GM18907 (cell line): ENCODE data around the gene FBXO33.

Source experiments
- ATAC-seq: cut with Tn5 transposase; IDR thresholded peaks from one replicate; pipeline ENCODE4 v1.9.1; 2021; ENCODE audit warnings: mild to moderate bottlenecking, moderate library complexity; ENCODE audit not compliant: unreplicated experiment

Gene FBXO33

DNA sequence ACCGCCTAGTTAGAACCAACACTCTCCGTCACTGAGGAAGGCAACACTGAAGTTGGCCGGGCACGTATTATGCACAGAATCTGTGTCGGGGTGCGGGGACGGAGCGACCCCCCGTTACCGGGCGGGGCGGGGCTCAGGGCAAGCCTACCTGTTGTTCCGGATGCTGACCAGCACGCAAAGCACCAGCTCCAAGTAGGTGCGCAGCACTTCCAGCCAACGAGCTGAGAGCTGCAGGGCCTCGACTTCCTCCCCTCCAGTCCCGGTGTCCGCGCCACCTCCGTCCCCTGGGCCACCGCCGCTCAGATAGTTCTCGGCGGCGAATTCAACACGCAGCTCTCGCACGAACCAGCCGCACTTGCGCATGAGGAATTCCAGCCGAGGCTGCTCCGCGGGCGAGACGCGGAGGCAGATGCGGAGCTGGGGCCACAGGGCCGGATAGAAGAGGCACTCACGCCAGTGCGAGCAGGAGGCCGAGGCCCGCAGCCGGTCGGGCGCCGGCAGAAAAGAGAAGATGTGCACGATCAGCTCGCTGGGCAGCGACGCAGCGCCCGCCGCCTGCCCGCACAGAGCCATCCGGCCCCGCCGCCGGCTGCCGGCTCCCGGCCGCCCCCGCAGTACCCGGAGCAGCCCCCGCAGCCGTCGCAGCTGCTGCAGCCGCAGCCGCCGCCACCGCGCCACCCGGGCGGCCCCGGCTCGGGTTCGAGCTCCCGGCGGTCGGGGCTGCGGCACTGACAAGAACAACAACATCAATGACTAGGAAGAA is 636 bp downstream of the FBXO33 start:
- ATAC-seq, result peak; percentile 24

DNA sequence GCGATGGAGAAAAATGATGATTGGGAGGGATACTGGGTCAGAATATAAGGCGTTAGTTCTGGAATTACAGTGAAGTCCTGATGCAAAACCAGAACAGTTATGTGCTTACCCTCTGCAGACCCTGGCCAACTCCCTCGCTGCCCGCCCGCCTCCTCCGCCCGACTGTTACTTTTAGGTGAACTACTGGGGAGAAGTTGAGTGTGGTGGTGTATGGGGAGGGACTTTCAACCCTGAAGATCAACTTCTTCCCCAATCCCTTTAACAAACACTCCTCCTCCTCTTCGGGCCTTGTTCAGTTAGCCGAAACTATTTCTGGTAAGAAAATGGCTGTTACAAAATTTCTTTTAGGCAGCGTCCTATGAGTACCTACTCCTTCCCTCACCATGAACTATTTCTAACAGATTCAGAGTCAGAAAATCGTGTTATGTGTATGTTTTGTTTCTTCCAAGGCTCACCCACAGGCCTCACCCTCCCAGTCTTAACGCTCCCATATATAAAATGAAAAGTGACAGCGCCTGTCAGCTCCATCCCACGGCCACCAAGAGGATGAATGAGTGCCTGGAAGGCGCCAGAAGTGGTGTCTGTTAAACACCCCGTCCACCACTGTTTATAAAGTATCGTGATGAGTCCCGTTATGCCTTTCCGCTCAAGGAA is 1.3 kb downstream of the FBXO33 start:
- ATAC-seq, result peak; percentile 1

DNA sequence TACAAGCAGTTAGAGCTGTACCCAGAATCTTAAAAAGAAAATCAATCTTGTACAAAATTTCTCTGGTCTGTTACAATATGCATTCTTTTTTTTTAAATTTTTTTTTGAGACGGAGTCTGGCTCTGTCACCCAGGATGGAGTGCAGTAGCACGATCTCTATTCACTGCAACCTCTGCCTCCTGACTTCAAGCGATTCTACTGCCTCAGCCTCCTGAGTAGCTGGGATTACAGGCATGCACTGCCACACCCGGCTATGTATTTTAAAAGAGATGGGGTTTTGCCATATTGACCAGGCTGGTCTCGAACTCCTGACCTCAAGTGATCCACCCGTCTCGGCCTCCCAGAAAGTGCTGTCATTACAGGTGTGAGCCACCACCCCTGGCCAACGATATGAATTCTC is 4.1 kb downstream of the FBXO33 start:
- no peak for ATAC-seq

DNA sequence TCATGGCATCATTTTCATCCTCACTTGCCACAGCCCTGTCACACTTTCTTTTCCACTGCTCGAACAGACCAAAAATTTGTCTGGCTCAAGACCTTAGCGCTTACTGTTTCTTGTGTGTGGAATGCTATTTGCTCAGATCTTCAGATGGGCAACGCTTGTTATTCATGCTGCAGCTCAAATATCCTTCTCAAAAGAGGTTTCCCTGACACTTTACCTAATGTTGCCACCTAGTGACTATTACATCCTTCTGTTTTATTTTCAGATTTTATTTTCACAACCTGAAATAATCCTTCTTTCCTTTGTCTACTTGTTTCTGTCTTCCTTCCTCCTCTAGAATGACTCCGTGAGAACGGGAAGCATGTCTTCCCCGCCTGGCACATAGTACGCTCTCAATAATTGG is 5.6 kb downstream of the FBXO33 start:
- ATAC-seq, result no peak

DNA sequence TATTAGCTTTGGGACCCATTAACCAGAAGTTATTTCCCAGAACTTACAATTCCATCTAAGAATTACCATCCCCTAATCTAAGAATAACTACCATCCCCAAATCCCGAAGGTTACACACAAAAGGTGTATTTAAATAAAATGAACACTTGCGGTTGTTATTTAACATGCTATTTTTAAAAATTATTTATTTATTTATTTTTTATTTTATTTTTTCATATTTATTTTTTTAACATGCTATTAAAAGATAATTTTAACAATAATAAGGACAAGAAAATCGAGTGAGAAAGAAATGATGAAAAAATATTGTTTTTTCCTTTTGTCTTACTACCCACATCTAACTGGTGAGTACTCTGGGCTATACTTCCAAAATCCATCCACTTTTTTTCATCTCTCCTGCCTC is 6.3 kb downstream of the FBXO33 start:
- no peak for ATAC-seq

DNA sequence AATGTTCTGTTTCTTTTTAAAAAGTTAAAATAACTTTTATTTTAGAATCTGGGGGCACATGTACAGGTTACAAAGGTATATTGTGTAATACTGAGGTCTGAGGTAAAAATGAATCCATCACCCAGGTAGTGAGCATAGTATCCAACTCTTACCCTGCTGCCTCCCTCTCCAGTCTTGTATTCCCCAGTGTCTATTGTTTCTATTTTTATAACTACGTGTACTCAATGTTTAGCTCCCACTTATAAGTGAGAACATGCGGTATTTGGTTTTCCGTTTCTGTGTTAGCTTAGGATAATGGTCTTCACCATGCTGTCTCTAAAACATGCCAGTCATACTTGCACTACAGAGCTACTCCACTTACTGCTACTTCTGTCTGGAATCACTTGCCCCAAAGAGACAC is 8.4 kb downstream of the FBXO33 start:
- no peak for ATAC-seq

DNA sequence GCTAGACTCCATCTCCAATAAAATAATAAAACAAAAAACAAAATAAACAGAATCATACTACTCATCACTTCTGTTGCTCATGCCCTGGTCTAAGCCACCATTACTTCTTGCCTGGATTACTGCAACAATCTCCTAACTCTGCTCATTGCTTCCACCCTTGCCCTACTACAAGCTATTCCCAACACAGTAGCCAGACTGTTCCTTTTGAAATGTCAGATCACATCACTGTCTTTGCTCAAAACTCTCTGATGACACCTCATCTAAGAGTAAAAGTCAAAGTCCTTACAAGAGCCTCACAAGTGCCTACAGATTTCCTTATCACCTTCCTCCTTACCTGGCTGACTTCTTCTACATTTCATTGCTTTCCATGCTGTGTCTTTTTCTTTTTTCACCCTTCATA is 10.0 kb downstream of the FBXO33 start:
- ATAC-seq, result no peak

DNA sequence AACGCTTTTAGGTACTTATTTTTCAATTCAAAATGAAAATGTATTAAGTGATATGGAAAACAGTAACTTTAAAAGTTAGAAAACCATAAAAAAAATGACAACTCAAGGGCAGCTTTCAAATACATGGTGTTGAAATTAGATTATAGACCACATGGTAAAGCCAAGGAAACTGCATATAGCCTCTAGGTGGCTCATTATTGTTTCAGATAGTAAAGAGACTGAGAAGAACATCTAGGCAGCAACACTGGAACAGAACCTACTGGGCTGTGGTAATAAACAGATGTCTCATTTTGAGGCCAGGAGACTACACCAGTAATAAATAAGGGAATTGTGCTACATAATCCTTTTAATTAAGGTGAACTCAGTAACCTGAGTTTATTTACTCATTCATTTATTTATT is 13.0 kb downstream of the FBXO33 start:
- no peak for ATAC-seq

DNA sequence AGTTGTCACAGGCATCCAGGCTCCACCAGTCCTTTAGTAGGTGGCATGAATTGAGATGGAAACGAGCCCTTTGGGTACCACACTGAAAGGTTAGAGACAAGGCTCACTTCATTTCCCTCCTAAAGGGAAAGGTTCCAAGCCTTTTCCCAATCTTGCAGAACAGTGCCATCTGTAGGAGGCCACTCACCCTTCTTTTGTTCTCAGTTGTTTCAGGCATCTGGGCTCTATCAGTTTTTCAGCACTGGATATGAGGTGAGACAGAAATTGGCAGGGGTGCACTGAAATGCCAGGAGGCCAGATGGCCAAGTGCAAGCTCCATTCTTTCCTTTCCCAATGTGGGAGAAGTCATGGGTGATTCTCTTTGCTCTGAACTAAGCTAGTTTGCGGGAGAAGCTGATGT is 15.2 kb downstream of the FBXO33 start:
- no peak for ATAC-seq

DNA sequence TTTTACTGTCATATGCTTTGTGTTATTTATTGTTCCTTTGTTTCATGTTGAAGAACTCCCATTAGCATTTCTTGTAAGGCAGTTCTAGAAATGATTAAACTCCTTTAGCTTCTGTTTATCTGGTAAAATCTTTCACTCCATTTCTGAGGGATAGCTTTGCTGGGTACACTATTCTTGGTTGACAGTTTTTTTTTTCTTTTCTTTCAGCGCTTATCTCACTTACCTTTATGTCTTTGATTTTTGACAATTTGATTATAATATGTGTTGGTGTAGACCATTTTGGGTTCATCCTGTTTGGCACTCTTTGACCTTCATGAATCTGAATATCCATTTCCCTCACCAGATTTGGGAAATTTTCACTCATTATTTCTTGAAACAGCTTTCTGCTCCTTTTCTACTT is 16.2 kb downstream of the FBXO33 start:
- no peak for ATAC-seq

DNA sequence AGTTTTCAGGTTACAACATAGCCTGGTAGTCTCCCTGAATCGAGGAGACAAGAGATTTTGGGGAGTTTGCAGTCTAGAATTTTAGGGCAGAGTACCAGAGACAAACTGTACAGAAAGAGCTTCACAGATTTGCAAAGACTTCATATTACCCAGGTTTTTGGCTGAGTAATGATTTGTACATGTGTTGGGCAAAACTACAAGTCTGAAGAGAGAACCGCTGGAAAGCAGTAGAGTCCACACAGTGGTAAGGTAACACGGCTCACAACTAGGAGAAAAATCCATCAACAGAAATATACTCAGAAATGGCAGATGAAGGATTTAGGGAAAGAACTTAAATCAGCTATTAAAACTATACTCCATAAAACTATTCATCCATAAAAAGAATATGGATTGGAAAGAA is 25.7 kb downstream of the FBXO33 start:
- no peak for ATAC-seq

DNA sequence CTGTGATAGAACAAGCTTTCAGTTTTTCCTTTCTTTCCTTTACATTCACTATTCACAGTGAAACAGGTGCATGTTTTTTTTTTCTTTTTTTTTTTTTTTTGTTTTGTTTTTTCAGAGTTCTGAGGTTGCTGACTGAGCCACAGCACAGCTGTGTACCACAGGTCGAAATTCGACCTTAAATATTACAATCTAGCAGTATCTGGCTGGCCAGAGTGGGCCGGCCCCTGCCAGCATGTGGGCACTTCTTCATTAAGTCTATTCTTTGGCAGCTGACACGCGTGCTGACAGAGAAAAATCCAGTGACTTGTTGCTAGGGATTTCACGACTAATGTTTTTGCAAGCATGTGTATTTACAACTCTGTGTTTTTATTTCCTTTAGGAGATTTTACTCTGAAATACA is 33.9 kb downstream of the FBXO33 start:
- ATAC-seq, result no peak

DNA sequence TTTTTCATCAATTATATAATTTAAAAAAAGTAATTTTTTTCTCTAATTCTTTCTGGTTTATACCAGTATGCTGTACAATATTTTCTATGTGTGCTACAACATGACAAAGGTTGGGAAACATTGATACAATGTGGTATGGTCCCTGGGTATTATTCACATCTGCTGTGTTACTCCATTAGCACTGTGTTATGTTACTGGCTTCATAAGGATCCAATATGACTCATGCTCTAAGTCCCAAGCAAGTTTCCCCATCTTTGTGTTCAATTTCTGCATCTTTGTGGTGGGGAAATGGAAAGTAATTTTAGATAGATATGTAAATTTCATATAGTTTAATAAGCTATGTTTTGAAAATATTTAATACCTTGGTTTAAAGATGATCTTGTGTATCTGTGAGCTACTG is 35.8 kb downstream of the FBXO33 start:
- no peak for ATAC-seq

DNA sequence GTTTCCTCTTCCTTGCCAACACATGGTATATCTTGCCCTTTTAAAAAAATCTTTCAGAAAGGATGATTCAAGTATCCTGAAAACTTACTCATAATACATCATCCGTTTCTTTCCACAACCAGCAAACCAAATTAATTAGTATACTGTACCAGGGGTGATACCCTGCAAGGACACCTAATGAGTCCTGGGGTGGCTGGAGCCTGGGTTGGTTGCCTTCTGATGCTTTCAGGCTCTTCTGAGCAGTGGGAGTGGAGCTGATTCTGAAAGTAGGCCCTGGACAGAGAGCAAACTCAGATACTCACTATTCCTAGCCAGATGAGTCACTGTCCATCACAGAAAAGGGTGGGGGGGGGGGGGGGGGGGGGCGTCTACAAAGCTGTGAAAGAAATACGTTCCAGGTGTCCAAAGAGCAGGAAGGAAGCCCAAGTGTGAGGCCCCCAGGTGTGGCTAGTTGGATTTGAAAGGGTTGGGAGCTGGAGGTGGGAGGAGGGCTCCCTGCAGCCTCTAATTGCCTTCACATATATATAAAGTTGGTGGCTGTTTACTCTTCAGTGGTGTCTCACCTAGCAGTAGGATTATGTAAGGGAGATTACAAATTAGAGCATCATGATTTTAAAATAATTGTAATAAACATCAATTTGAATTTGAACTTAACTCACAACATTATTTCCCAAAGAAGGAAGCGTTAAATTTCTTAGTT is 36.5 kb downstream of the FBXO33 start:
- no peak for ATAC-seq

DNA sequence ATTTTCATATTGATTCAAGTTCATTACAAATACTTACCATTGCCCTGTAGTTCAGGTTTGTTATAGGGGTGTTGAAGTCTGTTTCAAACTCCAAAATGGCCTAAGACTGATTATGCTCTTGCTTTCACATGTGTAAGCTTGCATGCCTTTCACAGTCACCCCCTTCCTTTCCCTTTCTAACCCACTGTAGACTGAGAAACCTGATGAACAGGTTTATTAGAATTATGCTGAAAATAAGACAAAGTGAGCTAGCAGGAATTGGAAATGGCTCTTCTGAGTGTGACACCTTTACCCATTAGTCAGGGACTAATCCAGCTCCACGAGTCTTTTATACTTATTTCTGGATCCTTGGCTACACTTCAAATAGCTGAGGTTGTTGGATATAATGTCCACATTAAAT is 38.9 kb downstream of the FBXO33 start:
- ATAC-seq, result no peak

DNA sequence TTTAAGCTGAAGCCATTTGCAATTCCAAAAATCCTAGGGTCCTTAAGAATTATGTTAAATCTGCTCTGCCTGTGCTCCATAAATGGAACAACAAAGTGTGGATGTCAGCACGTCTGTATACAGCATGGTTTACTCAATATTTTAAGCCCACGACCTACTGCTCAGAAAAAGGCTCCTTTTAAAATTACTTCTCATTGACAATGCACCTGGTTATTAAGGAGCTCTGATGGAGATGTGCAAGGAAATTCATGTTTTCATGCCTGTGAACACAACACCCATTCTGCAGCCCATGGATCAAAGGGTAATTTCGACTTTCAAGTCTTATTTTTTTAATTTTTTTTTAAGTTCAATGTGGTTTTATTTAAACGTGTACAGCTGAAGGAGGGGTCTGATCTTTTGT is 48.1 kb downstream of the FBXO33 start:
- ATAC-seq, result no peak

DNA sequence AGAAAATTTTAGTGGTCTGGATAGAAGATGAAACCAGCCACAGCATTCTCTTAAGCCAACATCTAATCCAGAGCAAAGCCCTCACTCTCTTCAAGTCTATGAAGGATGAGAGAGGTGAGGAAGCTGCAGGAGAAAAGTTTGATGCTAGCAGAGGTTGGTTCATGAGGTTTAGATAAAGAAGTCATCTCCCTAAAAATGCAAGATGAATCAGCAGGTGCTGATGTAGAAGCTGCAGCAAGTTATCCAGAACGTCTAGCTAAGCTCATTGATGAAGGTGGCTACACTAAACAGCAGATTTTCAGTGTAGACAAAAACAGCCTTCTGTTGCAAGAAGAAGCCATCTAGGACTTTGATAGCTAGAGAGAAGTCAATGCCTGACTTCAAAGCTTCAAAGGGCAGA is 48.5 kb downstream of the FBXO33 start:
- ATAC-seq, result no peak

DNA sequence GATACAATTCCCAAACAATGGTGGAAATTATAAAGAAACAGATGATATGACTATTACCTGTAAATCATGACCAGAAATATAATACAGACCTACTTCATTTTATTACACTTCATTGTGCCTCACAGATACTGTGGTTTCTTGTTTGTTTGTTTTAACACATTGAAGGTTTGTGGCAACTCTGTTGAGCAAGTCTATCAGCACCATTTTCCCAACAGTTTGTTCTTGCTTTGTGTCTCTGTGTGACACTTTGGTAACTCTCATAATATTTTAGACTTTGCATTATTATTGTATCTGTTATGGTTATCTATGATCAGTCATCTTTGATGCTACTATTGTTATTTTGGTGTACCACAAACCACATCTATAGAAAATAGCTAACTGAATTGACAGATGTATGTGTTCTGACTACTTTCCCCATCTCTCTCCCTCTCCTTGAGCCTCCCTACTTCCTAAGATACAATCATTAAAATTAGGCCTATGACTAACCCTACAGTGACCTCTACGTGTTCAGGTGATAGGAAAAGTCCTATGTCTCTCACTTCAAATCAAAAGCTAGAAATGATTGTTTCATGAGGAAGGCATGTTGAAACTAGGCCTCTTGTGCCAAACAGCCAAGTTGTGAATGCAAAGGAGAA is 49.1 kb downstream of the FBXO33 start:
- ATAC-seq, result peak; percentile 74

DNA sequence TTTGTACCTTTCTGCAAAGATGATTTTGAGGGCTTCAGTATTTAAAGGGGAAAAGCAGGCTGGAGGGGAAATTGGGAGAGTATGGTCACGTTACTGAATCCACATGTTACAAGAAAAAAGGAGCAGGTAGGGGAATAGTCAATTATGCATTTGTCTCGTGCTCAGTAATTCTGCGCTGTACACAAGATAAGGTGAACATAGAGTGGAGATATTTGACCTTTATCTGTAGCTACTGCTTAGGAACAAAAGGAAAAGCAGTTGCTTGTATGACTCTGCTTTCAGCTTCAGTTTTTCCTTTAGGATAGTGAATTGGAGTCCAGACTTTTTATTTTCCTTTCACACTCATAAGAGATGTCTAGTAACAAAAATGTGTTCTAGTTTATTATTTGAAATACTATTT is 49.8 kb downstream of the FBXO33 start:
- no peak for ATAC-seq

DNA sequence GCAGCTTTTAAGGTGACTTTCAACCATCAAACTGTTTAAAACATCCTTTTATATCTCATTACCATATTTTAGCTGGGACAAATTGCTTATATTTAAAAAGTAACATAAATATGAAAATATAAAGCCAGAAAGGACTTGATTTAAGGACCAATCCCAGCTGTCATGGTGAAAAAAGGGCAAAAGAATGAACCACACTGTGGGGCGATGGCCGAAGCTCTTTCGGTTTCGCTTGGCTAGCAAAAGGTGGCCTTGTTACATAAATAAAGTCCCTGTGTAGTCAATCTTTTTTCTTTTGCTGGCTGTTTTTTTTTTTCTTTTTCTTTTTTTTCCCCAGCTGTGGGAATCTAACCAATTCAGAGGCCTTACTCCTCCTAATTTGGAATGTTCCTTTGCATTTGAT is 50.9 kb downstream of the FBXO33 start:
- no peak for ATAC-seq

DNA sequence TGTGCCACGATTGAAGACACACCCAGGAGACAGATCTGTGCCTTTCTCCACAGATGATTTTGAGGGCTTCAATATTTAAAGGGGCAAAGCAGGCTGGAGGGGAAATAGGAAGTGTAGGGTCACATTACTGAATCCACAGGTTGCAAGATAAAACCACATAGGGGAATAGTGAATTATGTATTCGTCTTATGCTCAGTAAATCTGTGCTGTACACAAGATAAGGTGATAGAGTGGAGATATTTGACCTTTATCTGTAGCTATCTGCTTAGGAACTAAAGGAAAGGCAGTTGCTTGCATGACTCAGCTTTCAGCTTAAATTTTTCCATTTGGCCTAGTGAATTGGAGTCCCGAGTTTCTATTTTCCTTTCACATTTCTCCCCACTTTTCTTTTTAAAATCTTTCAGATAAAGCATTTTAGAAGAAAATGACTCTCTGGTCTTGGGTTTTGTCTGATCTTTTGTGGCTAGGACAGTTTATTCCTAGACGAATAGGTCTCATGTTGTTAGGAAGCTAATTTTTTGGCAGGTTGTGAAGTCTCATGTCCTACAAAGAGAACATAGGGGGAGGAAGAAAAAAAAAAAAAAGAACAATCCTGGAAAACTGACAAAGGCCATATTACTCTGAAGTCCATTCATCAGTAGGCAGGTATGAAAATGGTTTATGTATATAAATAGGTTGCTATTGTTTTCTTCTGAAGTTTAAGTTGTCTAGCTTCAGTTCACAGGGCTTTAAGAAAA is 55.4 kb downstream of the FBXO33 start:
- ATAC-seq, result no peak
